Measurements from ENCODE around the gene UBE2S. TPM values are rescaled to one million over a fixed set of nuclear protein-coding genes. Genes with fewer than 3 reads are reported as not detected.

UBE2S gene
- total and polyA plus RNA-seq, 10 of the 15 experiments (the other 5 are each of a cell fraction or from before 2014, with no cell fraction given), result 2.3 to 640 (median 127) TPM

DNA sequence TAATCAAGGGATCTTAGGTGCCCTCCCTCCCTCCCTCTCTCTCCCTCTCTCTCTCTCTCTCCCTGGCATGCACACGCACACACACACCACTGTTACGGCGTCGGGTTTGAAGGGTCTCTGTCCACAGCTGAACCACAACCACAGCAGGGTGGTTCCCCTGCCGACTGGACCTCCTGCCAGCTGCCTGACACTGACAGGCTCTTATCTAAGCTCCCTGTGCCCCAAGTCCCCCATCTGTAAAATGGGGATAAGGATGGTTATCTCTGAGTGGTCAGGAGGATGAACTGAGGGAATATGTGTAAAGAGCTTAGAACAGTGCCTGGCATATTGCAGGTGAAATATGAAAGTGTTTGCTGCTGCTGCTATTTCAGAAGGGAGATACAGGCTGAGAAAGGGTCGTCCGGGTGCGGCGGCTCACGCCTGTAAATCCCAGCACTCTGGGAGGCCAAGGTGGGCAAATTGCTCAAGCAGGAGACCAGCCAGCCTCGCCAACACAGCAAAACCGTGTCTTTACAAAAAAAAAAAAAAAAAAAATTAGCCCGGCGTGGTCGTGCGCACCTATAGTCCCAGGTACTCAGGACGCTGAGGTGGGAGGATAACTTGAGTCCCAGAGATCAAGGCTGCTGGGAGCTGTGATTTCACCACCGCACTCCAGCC lies 36.4 kb upstream of the UBE2S start (continued):
- TF ChIP-seq, protein P1, sequence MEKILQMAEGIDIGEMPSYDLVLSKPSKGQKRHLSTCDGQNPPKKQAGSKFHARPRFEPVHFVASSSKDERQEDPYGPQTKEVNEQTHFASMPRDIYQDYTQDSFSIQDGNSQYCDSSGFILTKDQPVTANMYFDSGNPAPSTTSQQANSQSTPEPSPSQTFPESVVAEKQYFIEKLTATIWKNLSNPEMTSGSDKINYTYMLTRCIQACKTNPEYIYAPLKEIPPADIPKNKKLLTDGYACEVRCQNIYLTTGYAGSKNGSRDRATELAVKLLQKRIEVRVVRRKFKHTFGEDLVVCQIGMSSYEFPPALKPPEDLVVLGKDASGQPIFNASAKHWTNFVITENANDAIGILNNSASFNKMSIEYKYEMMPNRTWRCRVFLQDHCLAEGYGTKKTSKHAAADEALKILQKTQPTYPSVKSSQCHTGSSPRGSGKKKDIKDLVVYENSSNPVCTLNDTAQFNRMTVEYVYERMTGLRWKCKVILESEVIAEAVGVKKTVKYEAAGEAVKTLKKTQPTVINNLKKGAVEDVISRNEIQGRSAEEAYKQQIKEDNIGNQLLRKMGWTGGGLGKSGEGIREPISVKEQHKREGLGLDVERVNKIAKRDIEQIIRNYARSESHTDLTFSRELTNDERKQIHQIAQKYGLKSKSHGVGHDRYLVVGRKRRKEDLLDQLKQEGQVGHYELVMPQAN (conservative IDR thresholded peaks at IDR 0.05), result no peak
- no peak for TF ChIP-seq NFYB (IDR thresholded peaks at IDR 0.05; ENCODE audit: insufficient read depth, low read depth, low read length)

DNA sequence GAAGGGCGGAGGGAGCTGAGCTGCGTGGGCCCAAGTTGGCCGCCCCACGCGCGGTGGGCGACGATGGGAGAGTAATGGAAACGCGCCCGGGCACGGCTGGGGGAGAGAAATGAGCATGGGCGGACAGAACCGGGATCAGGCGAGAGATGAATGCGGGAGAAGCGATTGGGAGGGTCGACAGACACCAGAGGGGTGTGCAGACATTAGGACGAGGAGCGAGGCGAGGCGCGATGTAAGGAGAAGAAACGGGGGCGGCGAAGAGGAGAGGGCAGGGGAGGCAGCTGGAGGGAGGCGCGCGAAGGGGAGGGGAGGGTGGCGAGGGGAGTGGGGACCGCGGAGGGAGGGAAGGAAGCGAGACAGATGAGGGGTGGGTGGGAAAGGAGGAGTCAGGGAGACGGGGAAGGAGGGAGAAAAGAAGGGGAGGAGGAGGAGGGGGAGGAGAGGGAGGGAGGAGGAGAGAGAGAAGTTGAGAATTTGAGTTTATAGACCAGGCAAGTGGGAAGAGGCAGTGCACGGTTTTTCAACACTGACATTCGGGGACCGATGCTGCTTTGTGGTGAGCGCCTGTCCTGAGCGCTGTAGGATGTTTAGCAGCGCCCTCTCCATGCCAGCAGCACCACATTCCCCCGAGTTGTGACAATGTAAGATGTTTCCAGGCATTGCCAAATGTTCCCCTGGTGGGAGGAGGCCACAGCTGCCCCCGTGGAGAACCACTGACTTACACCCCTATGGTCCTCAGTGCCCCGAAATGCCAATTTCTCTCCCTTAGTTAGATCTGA lies 35.6 kb upstream of the UBE2S start, which contains the start of gene SHISA7:
SHISA7 (minus strand) TSS at position 256 of the 779 bp plus-strand sequence. CDS start 437 bp downstream, outside the sequence.
- WGBS (ENCODE audit: insufficient coverage, insufficient replicate concordance, low lambda C conversion rate, missing lambda C conversion rate), result 2% methylated on average over 26 of the region's 43 CpGs
- H3K36me3 ChIP-seq (ENCODE audit: control insufficient read depth in 2 of 2, insufficient read depth in 2 of 2, low read length in 1 of 2), result no peaks in the 10 kb centered on the region
- BruUV-seq (replicated peaks), result no TSS peak
- ATAC-seq (no peak), FAIRE-seq (no peak), DNase-seq (ENCODE audit: low read depth, low spot score) (no peak)
- in situ Hi-C loops (cut with MboI), result no loop called here
- H4K20me1 ChIP-seq (ENCODE audit: control insufficient read depth, insufficient read depth), result no peaks in the 10 kb centered on the region
- peaks cover 0 to 1% of the 10 kb centered on the region in 2 experiments; a peak in 2 of 4 replicates for H3K27me3 ChIP-seq (replicated peaks in 1 of 2; ENCODE audit: control insufficient read depth in 2 of 2, insufficient read depth in 2 of 2, low read length in 1 of 2)
- no peaks in the 10 kb centered on the region for H3K4me1 ChIP-seq (ENCODE audit: control insufficient read depth, insufficient read depth, low read length)
- intact Hi-C loops (cut with micrococcal nuclease; ENCODE audit: unreplicated experiment), result no loop called here
- ChIA-PET POLR2A (no interaction called here), RAD21 (ENCODE audit: unreplicated experiment) (no interaction called here), CTCF (no interaction called here), SMC1A (ENCODE audit: uncharacterized antibody, unreplicated experiment) (no interaction called here)
- H2AFZ ChIP-seq (ENCODE audit: control insufficient read depth, low read depth, low read length), result no peak within 1 kb of the TSS
- TF ChIP-seq BRCA1 (IDR thresholded peaks at IDR 0.05; ENCODE audit: low read depth, low read length) (no peak), SIX5 (IDR thresholded peaks at IDR 0.05; ENCODE audit: low read depth, low read length, severe bottlenecking) (no peak), MTA2 (IDR thresholded peaks at IDR 0.05; ENCODE audit: low read depth) (no peak), KLF5 (IDR thresholded peaks at IDR 0.05; ENCODE audit: partially characterized antibody) (no peak), TAF1 (IDR thresholded peaks at IDR 0.05; ENCODE audit: borderline replicate concordance, low read depth, low read length) (no peak), NBN (IDR thresholded peaks at IDR 0.05) (no peak)
- H3K27ac ChIP-seq (ENCODE audit: control insufficient read depth, insufficient read depth), result no peak within 1 kb of the TSS
- H3K4me2 ChIP-seq (ENCODE audit: control insufficient read depth, insufficient read depth), result no peak within 1 kb of the TSS
- no peaks in the 10 kb centered on the region for H3K79me2 ChIP-seq (ENCODE audit: control insufficient read depth, insufficient read depth, low read length)
- H3K9ac ChIP-seq (ENCODE audit: control insufficient read depth, insufficient read depth, low read length), result no peak within 1 kb of the TSS
- no peaks in the 10 kb centered on the region for H3K9me3 ChIP-seq (replicated peaks; ENCODE audit: control insufficient read depth, insufficient read depth, low read length)
- no peak within 1 kb of the TSS for H3K4me3 ChIP-seq
